GM12878 (cell line): Measurements from ENCODE around the gene ADAP1.

ENCODE experiments used
- MYC ChIP-seq: IDR thresholded peaks from 2 replicates; pipeline ENCODE4 v1.6.1; 2011; ENCODE audit warnings: mild to moderate bottlenecking, low read length, moderate library complexity, inconsistent platforms; ENCODE audit not compliant: insufficient read depth, insufficient replicate concordance, insufficient read length, severe bottlenecking
- POLR2A ChIP-seq: IDR thresholded peaks from 2 replicates; pipeline ENCODE4 v1.6.1; 2011; ENCODE audit warnings: low read depth, mild to moderate bottlenecking, low read length
- TF ChIP-seq, protein P1 (sequence below), 3 experiments: IDR thresholded peaks in 2 of 3; conservative IDR thresholded peaks in 1 of 3; 2 replicates each; pipeline ENCODE4 v1.5.1; 2011; ENCODE audit warnings: low read depth in 3 of 3, low read length in 3 of 3, mild to moderate bottlenecking in 3 of 3, control low read depth in 2 of 3, moderate library complexity in 2 of 3, inconsistent platforms in 1 of 3, mixed read lengths in 1 of 3; ENCODE audit not compliant: control insufficient read depth in 2 of 3, insufficient read depth in 1 of 3; ENCODE audit errors: extremely low read depth in 1 of 3

DNA sequence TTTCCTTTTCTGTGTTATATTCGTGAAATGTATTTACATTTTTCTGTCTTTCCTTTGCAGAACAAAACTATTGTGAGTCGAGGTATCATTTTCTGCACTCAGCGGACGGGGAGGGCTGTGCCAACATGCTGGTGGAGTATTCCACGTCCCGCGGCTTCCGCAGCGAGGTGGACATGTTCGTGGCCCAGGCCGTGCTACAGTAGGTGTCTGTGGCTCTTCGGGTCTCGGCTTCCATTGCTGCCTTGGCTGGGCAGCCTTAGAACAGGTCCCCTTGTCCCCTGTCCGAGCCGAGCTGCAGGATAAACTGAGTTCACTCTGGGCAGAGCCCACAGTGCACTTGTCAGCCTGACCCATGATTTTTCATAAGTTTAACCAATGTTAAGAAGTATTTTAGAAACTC lies 63.6 kb downstream of the ADAP1 start:
- TF ChIP-seq POLR2A (no peak), MYC (no peak)
- TF ChIP-seq, protein P1, sequence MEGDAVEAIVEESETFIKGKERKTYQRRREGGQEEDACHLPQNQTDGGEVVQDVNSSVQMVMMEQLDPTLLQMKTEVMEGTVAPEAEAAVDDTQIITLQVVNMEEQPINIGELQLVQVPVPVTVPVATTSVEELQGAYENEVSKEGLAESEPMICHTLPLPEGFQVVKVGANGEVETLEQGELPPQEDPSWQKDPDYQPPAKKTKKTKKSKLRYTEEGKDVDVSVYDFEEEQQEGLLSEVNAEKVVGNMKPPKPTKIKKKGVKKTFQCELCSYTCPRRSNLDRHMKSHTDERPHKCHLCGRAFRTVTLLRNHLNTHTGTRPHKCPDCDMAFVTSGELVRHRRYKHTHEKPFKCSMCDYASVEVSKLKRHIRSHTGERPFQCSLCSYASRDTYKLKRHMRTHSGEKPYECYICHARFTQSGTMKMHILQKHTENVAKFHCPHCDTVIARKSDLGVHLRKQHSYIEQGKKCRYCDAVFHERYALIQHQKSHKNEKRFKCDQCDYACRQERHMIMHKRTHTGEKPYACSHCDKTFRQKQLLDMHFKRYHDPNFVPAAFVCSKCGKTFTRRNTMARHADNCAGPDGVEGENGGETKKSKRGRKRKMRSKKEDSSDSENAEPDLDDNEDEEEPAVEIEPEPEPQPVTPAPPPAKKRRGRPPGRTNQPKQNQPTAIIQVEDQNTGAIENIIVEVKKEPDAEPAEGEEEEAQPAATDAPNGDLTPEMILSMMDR (IDR thresholded peaks at IDR 0.05 in 2 of 3, conservative IDR thresholded peaks at IDR 0.05 in 1 of 3; ENCODE audit: control insufficient read depth in 2 of 3, extremely low read depth in 1 of 3, insufficient read depth in 1 of 3, low read depth in 3 of 3, low read length in 3 of 3): no peak
